ENCODE data around the gene ANO3.

The ANO3 gene

GRCh38 chr11:26329206-26329605, 2.7 kb upstream of the ANO3 start:
- TF ChIP-seq CTCF (IDR thresholded peaks at IDR 0.05; ENCODE audit: low read depth, low read length): no peak
- no peak for DNase-seq (ENCODE audit: low read depth in 2 of 2)
- H3K4me3 ChIP-seq (replicated peaks in 1 of 2; ENCODE audit: low read depth in 2 of 2, low read length in 2 of 2): no peak overlapping the region

- no peak for DNase-seq (ENCODE audit: low read depth in 2 of 2)
- no peak for TF ChIP-seq CTCF (IDR thresholded peaks at IDR 0.05; ENCODE audit: low read depth, low read length)
- H3K4me3 ChIP-seq (replicated peaks in 1 of 2; ENCODE audit: low read depth in 2 of 2, low read length in 2 of 2): no peak overlapping the region
Observed at GRCh38 chr11:26330262-26330661, 1.7 kb upstream of the ANO3 start.

DNA sequence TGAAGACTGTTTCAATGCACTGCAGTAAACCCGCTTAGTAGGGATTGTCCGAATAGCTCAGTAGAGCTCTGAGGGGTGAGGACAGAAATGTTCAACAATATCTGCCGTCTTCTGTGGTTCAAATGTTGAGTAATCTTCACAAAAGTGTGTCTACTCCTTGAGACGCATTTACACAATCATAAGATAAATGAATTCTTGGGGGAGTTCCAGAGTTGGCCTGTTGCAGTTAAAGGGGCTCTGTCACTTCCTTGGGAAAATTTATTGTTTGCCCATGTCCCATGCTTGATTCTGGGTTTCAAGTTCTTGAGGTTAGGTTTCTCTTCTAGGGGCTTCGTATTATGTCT, 614 bp downstream of the ANO3 start:
- no peak for TF ChIP-seq CTCF (IDR thresholded peaks at IDR 0.05; ENCODE audit: low read depth, low read length)
- H3K4me3 ChIP-seq (replicated peaks in 1 of 2; ENCODE audit: low read depth in 2 of 2, low read length in 2 of 2): peak overlapping the region in 1 of 2 donors; percentile 52
- peak; percentile 63 to 73 for DNase-seq (ENCODE audit: low read depth in 2 of 2)

GRCh38 chr11:26333906-26334305, 2.0 kb downstream of the ANO3 start:
- no peak for TF ChIP-seq CTCF (IDR thresholded peaks at IDR 0.05; ENCODE audit: low read depth, low read length)

GRCh38 chr11:26335903-26336302, 4.0 kb downstream of the ANO3 start:
- DNase-seq (ENCODE audit: low read depth in 2 of 2): peak; percentile 12 to 75
- TF ChIP-seq CTCF (IDR thresholded peaks at IDR 0.05; ENCODE audit: low read depth, low read length): no peak
- no peak overlapping the region for H3K4me3 ChIP-seq (replicated peaks in 1 of 2; ENCODE audit: low read depth in 2 of 2, low read length in 2 of 2)

More at GRCh38 chr11:26333906-26334305, 2.0 kb downstream of the ANO3 start:
- DNase-seq (ENCODE audit: low read depth in 2 of 2): peak; percentile 56 to 77
- no peak overlapping the region for H3K4me3 ChIP-seq (replicated peaks in 1 of 2; ENCODE audit: low read depth in 2 of 2, low read length in 2 of 2)

DNA sequence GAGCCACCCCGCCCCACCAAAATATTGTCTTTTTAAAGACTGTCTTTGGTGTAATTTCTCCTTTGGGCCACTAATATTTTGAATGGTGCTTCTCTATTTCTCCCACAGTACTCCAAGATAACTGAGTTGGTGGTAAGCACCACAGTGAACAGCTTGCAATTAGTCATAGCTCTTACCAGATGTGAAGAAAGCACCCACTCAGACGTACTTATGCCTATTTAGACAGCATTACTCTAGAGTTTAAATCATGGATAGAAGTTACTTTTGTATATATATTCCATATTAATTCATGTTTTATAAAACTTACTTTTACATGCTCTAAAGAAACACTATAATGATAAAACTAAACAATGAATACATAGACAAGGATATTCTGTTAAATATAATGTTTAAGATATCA, 12.7 kb downstream of the ANO3 start:
- TF ChIP-seq CTCF (IDR thresholded peaks at IDR 0.05; ENCODE audit: low read depth, low read length): no peak
- no peak overlapping the region for H3K4me3 ChIP-seq (replicated peaks in 1 of 2; ENCODE audit: low read depth in 2 of 2, low read length in 2 of 2)
- peak; percentile 43 to 67 for DNase-seq (ENCODE audit: low read depth in 2 of 2)

- DNase-seq (ENCODE audit: low read depth in 2 of 2): peak; percentile 8 to 55
- no peak overlapping the region for H3K4me3 ChIP-seq (replicated peaks in 1 of 2; ENCODE audit: low read depth in 2 of 2, low read length in 2 of 2)
- no peak for TF ChIP-seq CTCF (IDR thresholded peaks at IDR 0.05; ENCODE audit: low read depth, low read length)
Observed at GRCh38 chr11:26348776-26349175, 16.8 kb downstream of the ANO3 start.
